Activated CD8-positive, alpha-beta memory T cell treated with anti-CD3 and anti-CD28 coated beads, Interleukin-2, amount 50 U/mL, for 4 hours (primary cell): ENCODE measurements around the gene PPP2CA.
A peak's percentile ranks its signal among the peaks of the same experiment; 100 is the strongest.
"Not testable (repeated sequence)": the region's sequence is repeated elsewhere in the genome, so short reads cannot be mapped to it uniquely, and the experiment has no call there.

Source experiments
- DNase-seq: peaks from one replicate; pipeline ENCODE4 v3.0.0-alpha.2; 2020

The PPP2CA gene

GRCh38 chr5:134188092-134188491 lies 37.8 kb downstream of the PPP2CA start:
- no peak for DNase-seq

GRCh38 chr5:134184155-134185135 lies 41.4 kb downstream of the PPP2CA start:
- DNase-seq, result peak; percentile 73

- DNase-seq, result no peak
Measured at GRCh38 chr5:134183481-134183880, 42.4 kb downstream of the PPP2CA start.

- no peak for DNase-seq
Measured at GRCh38 chr5:134178096-134178419, 47.8 kb downstream of the PPP2CA start.

GRCh38 chr5:134177369-134178095 lies 48.3 kb downstream of the PPP2CA start:
- no peak for DNase-seq

GRCh38 chr5:134176511-134177368 lies 49.1 kb downstream of the PPP2CA start, which contains the start of gene SKP1:
SKP1 (minus strand) TSS chr5:134176950; CDS start chr5:134174022, 2,928 bp downstream.
- peak; percentile 84 for DNase-seq

- no peak for DNase-seq
Measured at GRCh38 chr5:134175921-134176510, 49.9 kb downstream of the PPP2CA start.

GRCh38 chr5:134174841-134175839 lies 50.7 kb downstream of the PPP2CA start:
- DNase-seq, result no peak

GRCh38 chr5:134171972-134172371 lies 53.9 kb downstream of the PPP2CA start:
- DNase-seq, result no peak

GRCh38 chr5:134162592-134162991 lies 63.3 kb downstream of the PPP2CA start:
- DNase-seq, result no peak

GRCh38 chr5:134161513-134162395 lies 64.1 kb downstream of the PPP2CA start:
- no peak for DNase-seq

GRCh38 chr5:134153657-134154056 lies 72.2 kb downstream of the PPP2CA start:
- DNase-seq, result no peak

GRCh38 chr5:134153241-134153640 lies 72.6 kb downstream of the PPP2CA start:
- DNase-seq, result no peak

- not testable (repeated sequence) for DNase-seq
Measured at GRCh38 chr5:134152173-134152832, 73.6 kb downstream of the PPP2CA start.

GRCh38 chr5:134151723-134152122 lies 74.2 kb downstream of the PPP2CA start:
- DNase-seq, result no peak

GRCh38 chr5:134149571-134150303 lies 76.1 kb downstream of the PPP2CA start:
- no peak for DNase-seq

- DNase-seq, result no peak
Measured at GRCh38 chr5:134148986-134149539, 76.8 kb downstream of the PPP2CA start.

- DNase-seq, result no peak
Measured at GRCh38 chr5:134148316-134148715, 77.6 kb downstream of the PPP2CA start.
